A673 (cell line): ENCODE measurements around the gene ENTPD5. TPM values are rescaled to one million over a fixed set of nuclear protein-coding genes. Genes with fewer than 3 reads are reported as not detected.

Experiments used
- BruUV-seq: library from RNA; stranded (reverse); fragments of 400-500 nt; replicated peaks from 2 replicates; lab custom pipeline; 2021; lab: Mats Ljungman, UMichigan
- CTCF ChIA-PET: fragments of 300-600 bp; sonication (Branson Sonifier 250); formaldehyde crosslinking; loops from one replicate; lab custom pipeline; 2022; ENCODE audit warnings: antibody characterized with exemption; lab: Charles Lee
- POLR2A ChIA-PET: fragments of 300-600 bp; sonication (Branson Sonifier 250); formaldehyde crosslinking; loops from one replicate; lab custom pipeline; 2022; ENCODE audit warnings: antibody characterized with exemption; ENCODE audit not compliant: low non-redundant PET; lab: Charles Lee
- DNase-seq: peaks from one replicate; pipeline ENCODE4 v3.0.0-alpha.2; 2015; ENCODE audit warnings: low spot score
- H3K27ac ChIP-seq: fragments of 200-600 bp; sonication (generic); 2 replicates; pipeline ENCODE4 v1.5.1; 2016; ENCODE audit warnings: mixed run types, low read depth, mild to moderate bottlenecking, mixed read lengths, antibody characterized with exemption, low read length; ENCODE audit not compliant: poor library complexity, severe bottlenecking
- H3K27me3 ChIP-seq: fragments of 200-600 bp; sonication (generic); replicated peaks from 2 replicates; pipeline ENCODE4 v1.6.1; 2017; ENCODE audit warnings: mixed run types, low read depth, mild to moderate bottlenecking, mixed read lengths, antibody characterized with exemption, low read length; ENCODE audit not compliant: insufficient read depth, poor library complexity
- H3K36me3 ChIP-seq: fragments of 200-600 bp; sonication (generic); 2 replicates; pipeline ENCODE4 v1.6.1; 2016; ENCODE audit warnings: mixed run types, mild to moderate bottlenecking, mixed read lengths, antibody characterized with exemption, low read length; ENCODE audit not compliant: insufficient read depth, poor library complexity, severe bottlenecking
- H3K4me1 ChIP-seq: fragments of 200-600 bp; sonication (generic); 2 replicates; pipeline ENCODE4 v1.6.1; 2017; ENCODE audit warnings: mixed run types, mild to moderate bottlenecking, mixed read lengths, antibody characterized with exemption, low read length; ENCODE audit not compliant: insufficient read depth, poor library complexity, severe bottlenecking
- H3K4me3 ChIP-seq: fragments of 200-600 bp; sonication (generic); 2 replicates; pipeline ENCODE4 v1.5.1; 2016; ENCODE audit warnings: low read depth, mixed run types, mild to moderate bottlenecking, mixed read lengths, low read length; ENCODE audit not compliant: poor library complexity, severe bottlenecking
- H3K9me3 ChIP-seq: fragments of 200-600 bp; sonication (generic); 2 replicates; pipeline ENCODE4 v1.6.1; 2016; ENCODE audit warnings: mixed run types, low read depth, mild to moderate bottlenecking, mixed read lengths, antibody characterized with exemption, low read length; ENCODE audit not compliant: poor library complexity, severe bottlenecking
- EZH2 ChIP-seq: fragments of 200-600 bp; sonication (generic); IDR thresholded peaks from 2 replicates; pipeline ENCODE4 v1.6.1; 2017; ENCODE audit warnings: borderline replicate concordance, low read depth, mild to moderate bottlenecking, mixed read lengths, antibody characterized with exemption, low read length; ENCODE audit not compliant: poor library complexity, severe bottlenecking
- intact Hi-C: fragments of 100-400 bp; cut with micrococcal nuclease; formaldehyde crosslinking; loops from one replicate; pipeline ENCODE4 v1.10.0; 2022; ENCODE audit not compliant: unreplicated experiment
- total RNA-seq: library from RNA; stranded (reverse); gene quantifications from 2 replicates; pipeline ENCODE4 v1.2.3, GENCODE V29; 2021
- TF ChIP-seq, protein P1 (sequence below): fragments of 300-800, 200-600 bp; sonication (generic); conservative IDR thresholded peaks from 2 replicates; pipeline ENCODE4 v1.5.1; 2017; ENCODE audit warnings: low read depth, mild to moderate bottlenecking, antibody characterized with exemption, low read length, moderate library complexity, mixed read lengths

Gene ENTPD5
- total RNA-seq, 1 experiment from 2014 or later, result 14.6 TPM

- Histone ChIP-seq H3K27ac (no peak overlapping the region), H3K9me3 (no peaks in the 10 kb centered on the region), H3K36me3 (peaks cover 46% of the 10 kb centered on the region), H3K27me3 (no peaks in the 10 kb centered on the region), H3K4me1 (no peaks in the 10 kb centered on the region), H3K4me3 (no peak overlapping the region)
- no peak for TF ChIP-seq EZH2
- TF ChIP-seq, protein P1, sequence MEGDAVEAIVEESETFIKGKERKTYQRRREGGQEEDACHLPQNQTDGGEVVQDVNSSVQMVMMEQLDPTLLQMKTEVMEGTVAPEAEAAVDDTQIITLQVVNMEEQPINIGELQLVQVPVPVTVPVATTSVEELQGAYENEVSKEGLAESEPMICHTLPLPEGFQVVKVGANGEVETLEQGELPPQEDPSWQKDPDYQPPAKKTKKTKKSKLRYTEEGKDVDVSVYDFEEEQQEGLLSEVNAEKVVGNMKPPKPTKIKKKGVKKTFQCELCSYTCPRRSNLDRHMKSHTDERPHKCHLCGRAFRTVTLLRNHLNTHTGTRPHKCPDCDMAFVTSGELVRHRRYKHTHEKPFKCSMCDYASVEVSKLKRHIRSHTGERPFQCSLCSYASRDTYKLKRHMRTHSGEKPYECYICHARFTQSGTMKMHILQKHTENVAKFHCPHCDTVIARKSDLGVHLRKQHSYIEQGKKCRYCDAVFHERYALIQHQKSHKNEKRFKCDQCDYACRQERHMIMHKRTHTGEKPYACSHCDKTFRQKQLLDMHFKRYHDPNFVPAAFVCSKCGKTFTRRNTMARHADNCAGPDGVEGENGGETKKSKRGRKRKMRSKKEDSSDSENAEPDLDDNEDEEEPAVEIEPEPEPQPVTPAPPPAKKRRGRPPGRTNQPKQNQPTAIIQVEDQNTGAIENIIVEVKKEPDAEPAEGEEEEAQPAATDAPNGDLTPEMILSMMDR, result no peak
- intact Hi-C loops, result no loop called here
- no TSS peak for BruUV-seq
- ChIA-PET CTCF (no interaction called here), POLR2A (no interaction called here)
- DNase-seq, result no peak
These were observed 105.8 kb downstream of the ENTPD5 start for GRCh38 chr14:73913256-73913655.

DNA sequence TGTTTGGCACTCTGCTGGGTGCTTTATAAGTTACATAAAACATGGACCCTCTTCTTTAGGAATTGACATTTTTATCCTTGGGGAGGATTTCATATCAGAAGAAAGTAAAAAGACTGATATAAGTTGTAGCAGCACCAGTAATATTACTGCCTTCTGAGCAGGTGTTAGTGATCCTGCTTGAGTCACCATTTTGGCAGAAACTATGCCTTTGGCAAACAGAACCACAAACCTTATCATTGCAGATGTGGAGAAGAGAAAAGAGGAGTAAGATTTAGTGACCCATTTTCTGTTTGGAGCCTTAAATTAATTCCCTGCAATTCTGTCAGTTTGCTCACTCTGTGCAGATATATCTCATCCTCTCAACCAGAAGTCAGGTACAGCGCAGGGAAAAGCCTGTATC, 109.4 kb downstream of the ENTPD5 start:
- intact Hi-C loops, result no loop called here
- H3K4me1 ChIP-seq, result no peaks in the 10 kb centered on the region
- TF ChIP-seq, protein P1, result no peak
- TF ChIP-seq EZH2, result no peak
- CTCF ChIA-PET, result no interaction called here
- DNase-seq, result no peak
- POLR2A ChIA-PET, result no interaction called here
- no peak overlapping the region for H3K27ac ChIP-seq
- no peaks in the 10 kb centered on the region for H3K9me3 ChIP-seq
- no TSS peak for BruUV-seq
- H3K27me3 ChIP-seq, result no peaks in the 10 kb centered on the region
- peaks cover 71% of the 10 kb centered on the region for H3K36me3 ChIP-seq
- no peak overlapping the region for H3K4me3 ChIP-seq

Other genes with a start within 250 kb of the ENTPD5 start
- 16.0 and 17.3 TPM in 2 replicates for gene PTGR2, start 167.5 kb downstream of the ENTPD5 start, total RNA-seq
- 60.4 and 69.4 TPM in 2 replicates for gene ZNF410, start 132.4 kb downstream of the ENTPD5 start, total RNA-seq
- 1.7 and 1.9 TPM in 2 replicates for gene FAM161B, start 69.2 kb downstream of the ENTPD5 start, total RNA-seq
- gene COQ6, start 69.0 kb downstream of the ENTPD5 start, total RNA-seq, result 23.7 and 24.5 TPM in 2 replicates
- 1.6 and 3.2 TPM in 2 replicates for gene BBOF1, start 61 bp upstream of the ENTPD5 start, total RNA-seq
- gene ALDH6A1, start 65.2 kb upstream of the ENTPD5 start, total RNA-seq, result 11.0 and 18.9 TPM in 2 replicates
- 15.1 and 16.9 TPM in 2 replicates for gene LIN52, start 65.7 kb upstream of the ENTPD5 start, total RNA-seq
- gene VSX2, start 220.2 kb upstream of the ENTPD5 start, total RNA-seq, result not detected in 2 replicates